GM21515 (cell line): ENCODE data around the gene DRD5.
"Not testable (repeated sequence)": the region's sequence is repeated elsewhere in the genome, so short reads cannot be mapped to it uniquely, and the experiment has no call there.

ENCODE experiments used
- ATAC-seq: cut with Tn5 transposase; IDR thresholded peaks from one replicate; pipeline ENCODE4 v1.9.1; 2021; ENCODE audit not compliant: unreplicated experiment

DRD5 gene

DNA sequence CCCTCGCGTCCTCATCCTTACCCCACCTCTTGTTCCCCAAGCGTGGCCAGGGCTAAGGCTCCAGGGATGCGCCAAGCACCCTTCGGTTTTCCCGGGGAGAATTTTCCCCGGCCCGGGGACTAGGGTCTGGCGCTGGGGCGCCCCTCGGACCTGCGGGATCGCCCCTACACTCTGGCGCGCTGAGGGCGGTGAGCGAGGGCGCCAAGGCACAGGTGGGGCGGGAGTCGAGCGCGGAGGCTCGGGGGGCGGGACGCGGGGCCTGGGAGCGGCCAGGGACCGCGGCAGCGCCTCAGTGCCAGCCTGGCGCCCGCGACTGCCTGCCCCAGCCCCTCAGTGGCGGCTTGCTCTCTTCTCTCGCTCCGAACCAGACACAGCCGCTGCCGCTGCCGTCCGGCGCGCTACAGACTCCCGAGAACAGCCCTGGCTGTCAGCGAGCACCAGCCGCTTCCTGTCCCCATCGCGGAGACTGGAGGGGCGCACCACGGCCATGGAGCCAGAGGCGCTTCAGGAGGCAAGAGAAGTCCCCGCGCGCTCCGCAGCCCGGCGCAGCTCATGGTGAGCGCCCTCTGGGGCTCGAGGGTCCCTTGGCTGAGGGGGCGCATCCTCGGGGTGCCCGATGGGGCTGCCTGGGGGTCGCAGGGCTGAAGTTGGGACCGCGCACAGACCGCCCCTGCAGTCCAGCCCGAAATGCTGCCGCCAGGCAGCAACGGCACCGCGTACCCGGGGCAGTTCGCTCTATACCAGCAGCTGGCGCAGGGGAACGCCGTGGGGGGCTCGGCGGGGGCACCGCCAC lies at the start of gene DRD5:
TSS of gene DRD5 (plus strand) at position 292 of the 793 bp plus-strand sequence. CDS start at position 688, 396 bp downstream.
- ATAC-seq = no peak

DNA sequence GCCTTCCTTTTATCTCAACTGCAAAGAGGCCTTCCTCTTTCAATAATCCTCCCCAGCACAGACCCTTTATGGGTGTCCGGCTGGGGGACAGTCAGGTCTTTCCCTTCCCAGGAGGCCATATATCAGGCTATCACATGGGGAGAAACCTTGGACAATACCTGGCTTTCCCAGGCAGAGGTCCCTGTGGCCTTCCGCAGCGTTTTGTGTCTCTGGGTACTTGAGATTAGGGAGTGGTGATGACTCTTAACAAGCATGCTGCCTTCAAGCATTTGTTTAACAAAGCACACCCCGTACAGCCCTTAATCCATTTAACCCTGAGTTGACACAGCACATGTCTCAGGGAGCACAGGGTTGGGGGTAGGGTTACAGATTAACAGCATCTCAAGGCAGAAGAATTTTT lies 49.2 kb upstream of the DRD5 start:
- ATAC-seq = not testable (repeated sequence)

DNA sequence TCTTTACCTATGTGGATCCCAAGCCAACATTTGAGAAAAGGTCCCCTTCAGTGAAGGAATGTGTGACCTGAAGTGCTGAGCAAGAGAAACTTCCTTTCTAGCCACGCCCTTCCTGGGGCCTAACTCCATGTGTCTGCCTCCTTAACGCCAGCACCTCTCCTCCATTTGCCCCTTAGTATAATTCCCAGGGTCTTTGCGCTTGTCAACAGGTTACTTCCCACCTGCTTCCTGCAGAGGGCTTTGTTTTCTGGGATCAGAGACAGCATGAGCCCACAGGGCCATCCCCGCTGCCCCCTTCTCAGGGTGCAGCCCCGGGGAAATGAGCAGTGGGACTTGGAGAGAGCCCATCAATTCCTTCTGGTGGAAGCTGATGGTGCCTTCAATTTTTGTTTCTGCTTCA lies 45.9 kb upstream of the DRD5 start:
- ATAC-seq = no peak

DNA sequence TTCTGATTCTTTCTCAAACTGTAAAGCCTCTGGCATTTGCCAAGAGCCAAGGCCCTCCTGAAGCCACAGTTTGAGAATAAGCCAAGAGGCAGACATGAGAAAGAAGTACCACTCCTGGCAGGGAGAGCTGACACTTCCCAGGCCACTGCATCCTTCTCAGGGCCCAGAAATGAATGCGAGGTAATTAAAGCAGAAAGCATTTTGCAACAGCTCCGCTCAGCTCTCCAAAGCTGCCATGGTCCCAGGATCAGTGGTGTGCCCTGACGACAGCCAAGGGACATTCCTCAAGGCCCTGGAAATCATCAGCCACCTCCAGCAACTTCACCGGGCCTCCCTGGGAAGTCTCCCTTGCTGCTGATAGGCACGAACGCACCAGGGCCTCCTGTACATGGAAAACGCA lies 44.2 kb upstream of the DRD5 start:
- ATAC-seq = not testable (repeated sequence)

DNA sequence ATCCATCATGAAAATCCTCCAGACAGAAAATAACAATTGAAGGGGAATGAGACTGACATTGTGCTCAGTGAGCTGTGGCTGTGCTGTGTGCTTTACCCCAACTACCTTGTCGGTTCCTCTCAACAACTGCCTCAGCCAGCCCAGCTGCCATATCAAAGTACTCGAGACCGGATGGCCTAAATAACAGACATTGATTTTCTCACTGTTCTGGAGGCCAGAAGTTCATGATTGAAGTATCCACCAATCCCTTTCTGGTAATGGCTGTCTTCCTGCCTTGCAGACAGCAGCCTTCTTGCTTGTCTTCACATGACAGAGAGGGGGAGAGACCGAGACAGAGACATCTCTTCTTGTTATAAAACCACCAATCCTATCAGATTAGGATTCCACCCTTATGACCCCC lies 37.6 kb upstream of the DRD5 start:
- not testable (repeated sequence) for ATAC-seq

DNA sequence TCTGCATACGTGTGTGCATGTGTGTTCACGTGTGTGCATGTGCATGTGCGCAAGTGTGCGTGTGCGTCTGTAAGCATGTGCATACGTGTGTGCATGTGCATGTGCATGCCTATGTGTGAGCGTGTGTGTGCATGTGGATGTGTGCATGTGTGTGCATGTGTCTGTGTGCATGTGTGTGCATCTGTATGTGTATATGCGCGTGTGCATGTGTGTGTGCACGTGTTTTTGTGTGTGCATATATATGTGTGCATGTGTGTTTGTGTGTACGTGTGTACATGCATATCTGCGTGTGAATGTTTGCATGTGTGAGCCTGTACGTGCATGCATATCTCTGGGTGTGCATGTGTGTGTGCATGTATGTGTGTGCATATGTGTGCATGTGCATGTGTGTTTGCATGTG lies 35.7 kb upstream of the DRD5 start:
- ATAC-seq = no peak

DNA sequence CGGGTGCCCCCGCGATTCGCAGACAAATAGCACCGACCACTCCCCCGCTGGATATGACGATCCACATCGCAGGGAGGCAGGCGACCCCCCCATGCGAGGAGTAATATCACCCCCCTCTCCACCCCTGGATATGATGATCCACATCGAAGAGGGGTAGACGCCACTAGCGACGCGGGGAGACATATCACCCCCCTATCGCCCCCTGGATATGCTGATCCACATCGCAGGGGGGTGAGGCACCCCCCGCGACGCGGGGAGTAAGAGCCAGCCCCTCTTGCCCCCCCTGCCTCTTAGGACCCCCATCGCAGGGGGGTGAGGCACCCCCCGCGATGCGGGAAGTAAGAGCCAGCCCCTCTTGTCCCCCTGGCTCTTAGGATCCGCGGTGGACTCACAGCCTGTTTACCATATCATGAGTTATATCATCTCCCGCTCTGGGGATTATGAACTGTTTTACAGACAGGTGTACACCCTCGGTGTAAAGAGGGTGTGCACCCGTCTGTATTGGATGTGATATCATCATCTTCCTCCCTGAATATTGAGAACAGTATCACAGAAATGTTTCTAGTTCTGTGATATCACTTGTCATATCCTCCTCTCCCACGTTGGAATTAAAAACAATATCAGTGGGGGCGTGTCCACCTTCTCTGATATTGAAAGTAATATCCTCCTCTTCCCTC lies 22.7 kb upstream of the DRD5 start:
- ATAC-seq = no peak

DNA sequence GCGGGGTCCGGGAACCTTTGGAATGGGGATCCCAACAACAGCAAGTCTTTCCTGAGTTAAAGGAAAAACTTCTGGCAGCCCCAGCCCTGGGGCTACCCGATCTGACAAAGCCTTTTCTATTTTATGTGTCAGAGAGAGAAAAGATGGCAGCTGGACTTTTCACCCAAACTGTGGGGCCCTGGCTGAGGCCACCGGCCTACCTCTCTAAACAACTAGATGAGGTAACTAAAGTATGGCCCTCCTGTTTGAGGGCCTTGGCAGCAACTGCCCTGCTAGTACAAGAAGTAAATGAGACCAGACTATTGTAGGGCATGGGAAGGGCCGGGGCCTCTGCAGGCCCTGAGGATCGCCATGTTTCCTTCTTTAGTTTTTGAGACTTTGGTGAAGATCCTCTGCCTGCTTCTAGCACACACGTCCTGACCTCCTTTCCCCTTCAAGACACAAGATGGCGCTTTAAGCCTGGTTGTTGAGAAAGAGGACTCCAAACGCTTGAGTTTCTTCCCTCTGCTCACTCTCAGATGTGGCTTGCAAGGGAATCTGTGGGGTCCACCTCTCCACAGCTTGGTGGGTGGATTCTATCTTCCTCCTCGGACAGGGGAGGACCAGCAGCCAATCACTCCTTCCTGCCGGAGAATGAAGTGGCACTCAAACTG lies 18.5 kb upstream of the DRD5 start:
- ATAC-seq = no peak

DNA sequence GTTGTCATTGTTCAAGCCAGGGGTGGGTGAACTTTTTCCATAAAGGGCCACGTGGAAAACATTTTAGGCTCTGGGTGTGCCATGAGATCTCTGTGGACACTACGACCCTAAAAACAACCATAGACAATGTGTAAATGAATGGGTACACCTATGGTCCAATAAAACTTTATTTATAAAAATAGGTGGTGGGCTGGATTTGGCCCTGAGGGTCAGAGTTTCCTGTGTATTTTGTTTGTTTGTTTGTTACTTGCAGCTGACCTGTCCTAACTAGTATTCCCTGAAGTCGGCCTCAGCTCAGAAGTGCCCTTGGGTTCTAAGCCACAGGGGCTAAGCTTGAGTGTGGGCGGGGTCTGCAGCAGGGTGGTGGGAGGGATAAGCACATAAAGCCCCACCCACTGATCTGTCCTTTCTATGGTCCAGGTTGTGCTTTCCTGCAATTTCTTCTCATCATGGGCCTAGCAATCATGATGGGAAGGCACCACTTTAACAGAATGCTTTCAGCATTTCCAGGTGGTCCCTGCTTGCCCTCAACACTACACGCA lies 17.2 kb upstream of the DRD5 start:
- no peak for ATAC-seq

DNA sequence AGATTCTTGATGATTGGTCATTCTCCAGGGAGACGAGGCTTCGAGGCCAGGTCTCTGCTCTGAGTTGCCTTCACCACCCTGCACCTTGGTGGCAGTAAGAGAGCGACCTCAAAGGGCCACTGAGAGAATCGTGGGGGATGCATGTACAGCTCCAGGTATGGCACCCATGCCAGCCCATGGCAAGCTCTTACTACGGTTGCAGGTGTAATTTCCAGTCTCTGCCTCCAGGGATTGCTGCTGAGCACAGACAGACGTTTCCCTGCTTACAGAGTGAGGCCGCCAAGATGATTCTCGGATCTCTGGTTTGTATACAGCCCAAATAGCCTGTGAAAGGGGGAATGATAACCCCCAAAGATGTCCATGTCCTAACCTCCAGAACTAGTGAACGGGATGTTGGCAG lies 16.3 kb upstream of the DRD5 start:
- no peak for ATAC-seq

DNA sequence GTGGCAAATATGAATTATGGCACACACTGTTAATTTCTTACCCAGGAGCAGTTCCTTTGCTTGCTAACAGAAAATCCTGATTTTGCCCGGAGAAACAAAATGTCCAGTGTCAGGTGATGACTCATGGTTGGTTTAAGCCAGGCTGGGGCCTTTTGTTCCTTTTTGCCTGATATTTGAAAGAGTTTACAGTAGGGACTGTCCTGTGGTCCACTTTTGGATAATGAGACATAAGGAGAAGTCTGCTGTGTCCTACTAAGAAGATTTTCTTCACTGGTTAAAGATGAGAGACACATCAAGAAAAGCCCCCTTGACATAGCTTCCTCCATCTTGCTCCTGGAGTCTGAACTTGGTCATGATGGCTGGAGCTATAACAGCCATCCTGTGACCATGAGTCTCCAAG lies 12.1 kb upstream of the DRD5 start:
- ATAC-seq = no peak

DNA sequence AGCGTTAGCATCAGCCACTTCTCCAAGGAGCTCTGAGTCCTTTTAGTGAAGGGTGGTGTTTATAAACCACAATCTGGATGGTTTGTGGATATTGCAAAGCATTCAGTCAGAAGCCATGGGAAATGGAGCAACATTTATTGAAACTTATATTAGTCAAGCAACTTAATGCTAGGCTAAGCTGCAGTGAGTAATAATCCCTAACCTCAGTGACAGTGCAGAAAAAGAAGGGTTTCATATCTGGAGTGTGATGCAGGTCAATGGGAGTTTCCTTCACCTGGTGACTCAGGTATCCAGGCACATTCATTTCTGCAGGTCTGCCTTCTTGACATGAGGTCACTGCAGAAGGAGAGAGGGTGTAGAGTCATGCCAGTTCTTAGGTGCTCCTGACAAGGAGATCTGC lies 10.4 kb upstream of the DRD5 start:
- no peak for ATAC-seq

DNA sequence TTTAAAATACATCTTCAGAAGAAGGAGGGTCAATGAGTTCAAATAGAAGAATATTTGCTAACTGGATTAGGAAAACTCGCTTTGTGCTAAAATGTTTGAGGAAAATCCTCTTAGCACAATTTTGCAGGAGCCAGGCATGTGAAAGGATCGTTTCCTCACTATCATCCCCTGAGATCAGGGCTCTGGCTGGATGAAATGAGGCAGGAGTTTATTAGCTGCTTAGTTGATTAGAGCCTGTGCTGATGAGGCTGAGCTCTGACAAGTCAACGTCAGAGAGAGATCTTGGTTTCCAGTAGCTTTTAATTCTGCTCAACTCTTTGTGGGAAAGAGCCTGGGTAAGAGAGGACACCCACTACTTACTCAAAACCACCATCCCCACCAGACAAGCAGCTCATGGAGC lies 8.0 kb upstream of the DRD5 start:
- ATAC-seq = no peak

DNA sequence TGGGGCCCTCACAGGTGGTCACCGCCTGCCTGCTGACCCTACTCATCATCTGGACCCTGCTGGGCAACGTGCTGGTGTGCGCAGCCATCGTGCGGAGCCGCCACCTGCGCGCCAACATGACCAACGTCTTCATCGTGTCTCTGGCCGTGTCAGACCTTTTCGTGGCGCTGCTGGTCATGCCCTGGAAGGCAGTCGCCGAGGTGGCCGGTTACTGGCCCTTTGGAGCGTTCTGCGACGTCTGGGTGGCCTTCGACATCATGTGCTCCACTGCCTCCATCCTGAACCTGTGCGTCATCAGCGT lies 652 bp downstream of the DRD5 start:
- no peak for ATAC-seq

DNA sequence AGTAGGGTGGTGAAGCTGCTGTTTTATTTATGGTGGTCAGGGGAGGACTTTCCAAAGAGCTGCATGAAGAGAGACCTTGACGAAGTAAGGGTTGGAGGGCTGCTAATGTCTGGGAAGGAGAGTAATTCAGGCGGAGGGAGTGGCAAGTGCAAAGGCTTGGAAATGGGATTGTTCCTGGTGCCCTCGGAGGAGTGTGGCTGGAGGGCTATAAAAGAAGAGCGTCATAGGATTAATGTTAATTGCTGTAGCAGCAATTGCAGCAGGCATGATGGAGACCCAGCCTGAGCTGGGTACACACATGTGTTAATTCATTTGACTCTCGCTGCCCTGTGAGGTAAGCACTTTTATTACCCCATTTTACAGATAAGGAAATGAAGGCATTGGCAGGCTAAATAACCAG lies 4.5 kb downstream of the DRD5 start:
- not testable (repeated sequence) for ATAC-seq

DNA sequence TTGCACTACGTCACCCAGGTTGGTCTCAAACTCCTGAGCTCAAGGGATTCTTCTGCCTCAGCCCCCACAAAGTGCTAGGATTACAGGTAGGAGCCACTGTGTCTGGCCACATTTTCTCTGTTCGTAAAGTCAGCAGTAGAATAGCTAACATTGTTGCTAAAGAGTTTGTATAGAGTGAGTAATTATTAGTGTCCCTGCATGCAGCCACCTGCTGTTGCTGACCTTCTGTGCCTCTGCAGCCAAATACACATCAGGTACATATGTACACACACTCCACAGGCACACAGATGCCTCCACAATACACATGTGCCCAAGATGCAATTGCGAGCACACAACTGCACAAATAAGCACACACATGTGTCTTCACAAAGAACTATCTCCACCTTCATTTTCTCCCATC lies 10.9 kb downstream of the DRD5 start:
- ATAC-seq = no peak

DNA sequence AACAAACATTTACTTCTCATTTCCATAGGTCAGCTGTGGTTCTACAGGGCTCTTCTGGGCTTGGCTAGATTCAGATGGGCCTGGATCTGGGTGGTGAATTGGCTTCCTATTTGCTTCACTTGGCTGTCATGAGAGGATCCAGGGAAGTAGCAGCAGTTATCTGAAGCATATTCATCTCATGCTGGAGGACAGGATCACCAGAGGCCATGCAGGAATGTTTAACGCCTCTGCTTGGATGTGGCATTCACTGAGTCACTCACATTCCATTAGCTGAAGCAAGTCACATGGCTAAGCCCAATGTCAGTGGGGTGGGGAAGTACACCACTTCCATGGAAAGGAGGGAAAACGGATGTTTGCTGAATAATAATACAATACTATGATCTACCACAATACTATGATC lies 15.2 kb downstream of the DRD5 start:
- ATAC-seq = not testable (repeated sequence)

DNA sequence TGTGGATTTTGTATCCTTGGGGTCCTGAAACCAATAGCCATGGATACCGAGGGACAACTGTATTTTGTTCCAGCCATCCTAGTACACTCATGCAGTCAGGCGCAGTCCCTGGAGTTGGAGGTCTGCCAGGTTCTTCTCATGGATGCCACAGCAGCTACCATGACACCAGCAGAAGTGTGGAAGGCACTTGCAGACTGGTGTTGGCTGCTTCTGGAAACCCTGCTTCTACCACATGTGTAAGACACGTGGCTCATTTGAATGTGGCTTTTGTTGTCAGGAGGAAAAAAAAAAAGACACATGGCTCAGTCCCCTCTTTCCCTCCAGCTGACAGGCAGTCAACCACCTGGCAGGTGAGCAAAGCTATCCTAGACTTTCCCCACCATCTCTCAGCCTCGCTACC lies 19.4 kb downstream of the DRD5 start:
- ATAC-seq = no peak

DNA sequence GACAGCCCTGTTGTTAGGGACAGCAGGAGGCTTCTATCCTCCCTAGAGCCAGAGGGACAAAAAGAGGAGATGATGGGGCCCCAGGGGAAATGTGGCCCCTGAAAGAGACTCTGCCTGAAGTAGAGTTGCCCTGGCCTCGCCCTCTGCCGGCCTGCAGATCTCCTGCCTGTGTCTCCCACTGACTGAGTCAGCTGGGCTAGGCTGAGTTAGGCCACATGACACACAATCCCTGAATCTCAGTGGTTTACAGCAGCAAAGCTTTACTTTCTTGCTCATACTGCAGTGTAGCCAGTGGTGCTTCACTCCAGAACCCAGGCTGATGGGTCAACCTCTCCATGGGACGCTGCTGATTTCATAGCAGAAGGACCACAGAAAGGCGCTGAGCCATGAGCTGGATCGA lies 23.5 kb downstream of the DRD5 start:
- no peak for ATAC-seq

DNA sequence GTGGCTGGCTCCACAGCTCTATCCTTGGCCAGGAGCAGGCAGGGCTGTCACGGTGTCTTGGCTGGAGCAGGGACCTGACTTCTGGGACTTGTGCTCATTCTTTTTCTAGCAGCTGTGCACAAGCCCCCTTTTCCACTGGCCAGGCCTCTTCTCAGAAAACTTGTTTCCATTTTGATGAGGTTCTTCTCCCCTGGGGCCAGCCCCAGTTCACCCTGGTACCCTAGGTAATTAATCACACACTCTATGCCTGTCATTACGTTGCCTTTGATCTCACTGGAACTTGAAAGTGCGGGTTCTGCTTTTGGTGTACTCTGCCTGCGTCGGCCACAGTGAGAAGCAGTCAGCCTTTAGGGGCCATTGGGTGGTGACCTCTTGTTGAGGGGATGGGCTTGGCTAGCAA lies 26.6 kb downstream of the DRD5 start:
- no peak for ATAC-seq

DNA sequence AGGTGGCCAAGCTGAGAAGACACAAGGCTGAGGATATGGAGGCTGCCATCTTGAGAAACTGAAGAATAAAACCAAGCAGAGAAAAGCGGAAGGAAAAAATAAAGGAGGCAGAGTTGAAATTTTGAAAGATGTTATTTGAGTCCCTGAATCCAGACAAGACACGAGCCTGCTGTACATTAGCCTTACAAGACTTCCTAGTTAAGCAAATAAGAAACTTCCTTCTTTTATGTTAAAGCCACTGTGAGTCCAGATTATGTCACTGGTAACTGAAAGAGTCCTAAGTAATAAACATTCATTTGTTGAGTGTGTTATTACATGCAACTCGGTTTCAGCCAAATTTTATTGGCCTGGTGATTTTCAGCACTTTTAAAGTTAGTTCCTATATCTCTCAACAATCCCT lies 30.4 kb downstream of the DRD5 start:
- ATAC-seq = no peak
